Upper lobe of left lung (tissue), 4 donors: ENCODE data around the gene SLC9A9.

Experiments used
- CTCF ChIP-seq, 6 experiments: fragments of 450-650 bp in 4 of 6; fragments of 200-600 bp in 2 of 6; sonication (generic) in 2 of 6; IDR thresholded peaks; one replicate each; pipeline ENCODE4 v1.5.1; 2016 to 2019; ENCODE audit warnings: antibody characterized with exemption in 6 of 6
- POLR2AphosphoS5 ChIP-seq, 2 donors: sonication (generic); formaldehyde crosslinking; IDR thresholded peaks; one replicate each; pipeline ENCODE4 v1.5.1; 2017; ENCODE audit warnings: antibody characterized with exemption in 2 of 2

- TF ChIP-seq CTCF (IDR thresholded peaks at IDR 0.05) (no peak), POLR2AphosphoS5 (IDR thresholded peaks at IDR 0.05) (no peak)
These were observed 367.9 kb downstream of the SLC9A9 start for GRCh38 chr3:143480344-143480743.
